H1 (cell line): ENCODE measurements around the gene CTNND2. TPM values are rescaled to one million over a fixed set of nuclear protein-coding genes. Genes with fewer than 3 reads are reported as not detected.

ENCODE experiments used
- SUZ12 ChIP-seq: fragments of 200-600 bp; sonication (generic); IDR thresholded peaks from 2 replicates; pipeline ENCODE4 v1.6.1; 2012; ENCODE audit warnings: mild to moderate bottlenecking, inconsistent platforms, low read length, moderate library complexity, mixed read lengths
- polyA plus RNA-seq, 7 experiments: library from polyadenylated mRNA; depleted of rRNA in 3 of 7; stranded (reverse) in 5 of 7; unstranded in 2 of 7; fragments of >200 nt in 5 of 7; fragments of 200-250 nt in 2 of 7; gene quantifications; 1 replicate in 5 of 7; 2 replicates in 1 of 7; 4 replicates in 1 of 7; pipeline versions ENCODE4 v1.2.1 to v1.2.3, GENCODE V29; 2011 to 2013; ENCODE audit warnings: missing spikeins in 2 of 7, mixed read lengths in 2 of 7
- total RNA-seq: library from RNA; stranded (reverse); fragmentation: NEBNext Ultra II Directional; extraction: Animal tissue kit (Norgen Biotek cat#: 25700); gene quantifications from 2 replicates; pipeline ENCODE4 v1.2.1, GENCODE V29; 2021
- TF ChIP-seq, protein P1 (sequence below): IDR thresholded peaks from 2 replicates; pipeline ENCODE4 v1.6.1; 2012; ENCODE audit warnings: low read length, inconsistent platforms

The CTNND2 gene
- total and polyA plus RNA-seq, 2 of the 8 experiments (the other 6 are each of a cell fraction or from before 2014, with no cell fraction given): 7.4 to 14.2 TPM

DNA sequence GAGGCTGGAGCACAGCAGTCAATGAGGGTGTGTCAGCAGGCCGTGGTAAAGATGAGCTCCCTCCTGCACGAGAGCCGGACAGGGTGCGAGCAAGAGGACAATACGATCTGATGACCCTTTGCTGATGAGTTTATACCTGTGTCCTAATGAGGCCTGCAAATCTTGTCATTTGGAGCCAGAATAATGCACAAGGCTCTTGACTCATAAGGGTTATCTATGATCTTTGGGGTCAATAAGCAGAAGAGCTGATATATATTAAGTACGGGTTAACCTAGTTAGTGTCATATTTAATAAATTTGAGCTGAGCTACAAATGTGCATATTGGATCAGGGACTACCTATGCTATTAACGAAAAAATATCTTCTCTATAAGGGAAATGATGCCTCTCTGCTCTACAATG, 46.9 kb downstream of the CTNND2 start (continued):
- TF ChIP-seq, protein P1, sequence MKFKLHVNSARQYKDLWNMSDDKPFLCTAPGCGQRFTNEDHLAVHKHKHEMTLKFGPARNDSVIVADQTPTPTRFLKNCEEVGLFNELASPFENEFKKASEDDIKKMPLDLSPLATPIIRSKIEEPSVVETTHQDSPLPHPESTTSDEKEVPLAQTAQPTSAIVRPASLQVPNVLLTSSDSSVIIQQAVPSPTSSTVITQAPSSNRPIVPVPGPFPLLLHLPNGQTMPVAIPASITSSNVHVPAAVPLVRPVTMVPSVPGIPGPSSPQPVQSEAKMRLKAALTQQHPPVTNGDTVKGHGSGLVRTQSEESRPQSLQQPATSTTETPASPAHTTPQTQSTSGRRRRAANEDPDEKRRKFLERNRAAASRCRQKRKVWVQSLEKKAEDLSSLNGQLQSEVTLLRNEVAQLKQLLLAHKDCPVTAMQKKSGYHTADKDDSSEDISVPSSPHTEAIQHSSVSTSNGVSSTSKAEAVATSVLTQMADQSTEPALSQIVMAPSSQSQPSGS: no peak
- no peak for TF ChIP-seq SUZ12
